ENCODE data around the gene PER3. TPM values are rescaled to one million over a fixed set of nuclear protein-coding genes. Genes with fewer than 3 reads are reported as not detected.
A peak's percentile ranks its signal among the peaks of the same experiment; 100 is the strongest.

PER3 gene
- total and polyA plus RNA-seq, 2 donors from 2014 or later, result 5.1 to 23.8 TPM

GRCh38 chr1:7767176-7767575, 16.9 kb upstream of the PER3 start:
- Histone ChIP-seq H3K27me3 (ENCODE audit: control insufficient read depth, insufficient read depth, low read length) (no peaks in the 10 kb centered on the region), H3K4me1 (ENCODE audit: control insufficient read depth in 2 of 3, insufficient read depth in 2 of 3, low read depth in 1 of 3, low read length in 3 of 3) (peaks cover 0 to 6% (median 2%) of the 10 kb centered on the region in 3 donors), H3K9ac (ENCODE audit: low read length in 3 of 3) (no peak overlapping the region), H3K36me3 (ENCODE audit: control insufficient read depth in 2 of 3, insufficient read depth in 3 of 3, low read length in 3 of 3) (no peaks in the 10 kb centered on the region), H3K27ac (ENCODE audit: low read depth in 2 of 2, low read length in 2 of 2) (no peak overlapping the region), H3K9me3 (ENCODE audit: control insufficient read depth in 2 of 3, insufficient read depth in 1 of 3, low read length in 3 of 3) (no peaks in the 10 kb centered on the region), H3K4me3 (ENCODE audit: low read length in 3 of 3) (no peak overlapping the region)
- no peak for TF ChIP-seq CTCF (IDR thresholded peaks at IDR 0.05; ENCODE audit: borderline replicate concordance, extremely low read depth, insufficient read depth)
- FAIRE-seq, result no peak
- intact Hi-C loops (cut with DNase I), result no loop called here
- DNase-seq, result no peak

- FAIRE-seq (no peak), DNase-seq (no peak)
- intact Hi-C loops (cut with DNase I), result no loop called here
- Histone ChIP-seq H3K4me3 (ENCODE audit: low read length in 3 of 3) (no peak overlapping the region), H3K9ac (ENCODE audit: low read length in 3 of 3) (no peak overlapping the region), H3K9me3 (ENCODE audit: control insufficient read depth in 2 of 3, insufficient read depth in 1 of 3, low read length in 3 of 3) (no peaks in the 10 kb centered on the region), H3K4me1 (ENCODE audit: control insufficient read depth in 2 of 3, insufficient read depth in 2 of 3, low read depth in 1 of 3, low read length in 3 of 3) (peaks cover 0 to 8% (median 4%) of the 10 kb centered on the region in 3 donors), H3K36me3 (ENCODE audit: control insufficient read depth in 2 of 3, insufficient read depth in 3 of 3, low read length in 3 of 3) (peaks cover 0 to 4% (median 0%) of the 10 kb centered on the region in 3 donors), H3K27ac (ENCODE audit: low read depth in 2 of 2, low read length in 2 of 2) (no peak overlapping the region), H3K27me3 (ENCODE audit: control insufficient read depth, insufficient read depth, low read length) (no peaks in the 10 kb centered on the region)
- no peak for TF ChIP-seq CTCF (IDR thresholded peaks at IDR 0.05; ENCODE audit: borderline replicate concordance, extremely low read depth, insufficient read depth)
Measured at GRCh38 chr1:7768583-7768982, 15.5 kb upstream of the PER3 start.

DNA sequence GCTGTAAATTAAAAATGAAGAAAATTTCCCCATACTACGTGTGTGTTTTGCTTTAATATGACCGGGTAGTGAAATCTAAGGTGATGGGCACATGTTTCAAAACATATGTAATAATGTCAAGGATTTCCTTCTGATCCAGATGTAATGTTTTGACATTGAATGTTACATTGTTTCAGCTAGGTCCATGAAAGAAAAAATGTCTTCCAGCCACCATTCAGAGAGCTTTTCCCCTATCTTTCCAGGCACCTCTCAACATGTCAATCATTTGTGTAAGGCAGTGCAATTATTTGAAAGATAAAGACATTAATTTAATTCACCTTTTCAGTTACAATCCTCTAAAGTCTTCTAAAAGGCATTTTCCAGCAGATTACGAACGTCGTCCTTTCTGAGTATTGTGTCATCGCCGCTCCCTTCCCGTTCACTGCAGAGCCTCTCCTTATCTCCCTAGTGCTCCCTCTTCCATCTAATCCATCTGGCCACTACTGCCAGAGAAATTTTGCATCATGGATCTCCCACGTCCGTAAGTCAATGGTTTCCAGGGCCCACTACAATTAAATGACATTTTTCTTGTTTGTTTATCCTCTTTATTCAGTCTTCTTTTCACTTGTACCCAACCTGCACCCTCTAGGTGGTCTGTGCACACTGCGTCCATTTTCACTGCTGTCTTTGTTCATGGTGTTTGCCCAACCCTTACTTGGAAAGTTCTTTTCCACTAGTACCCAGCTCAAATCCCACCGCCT, 14.2 kb upstream of the PER3 start:
- no peak for TF ChIP-seq CTCF (IDR thresholded peaks at IDR 0.05; ENCODE audit: borderline replicate concordance, extremely low read depth, insufficient read depth)
- peak overlapping the region in 2 of 3 donors; percentile 73 to 98 for H3K4me3 ChIP-seq (ENCODE audit: low read length in 3 of 3)
- no peak for FAIRE-seq
- no peaks in the 10 kb centered on the region for H3K9me3 ChIP-seq (ENCODE audit: control insufficient read depth in 2 of 3, insufficient read depth in 1 of 3, low read length in 3 of 3)
- H3K27me3 ChIP-seq (ENCODE audit: control insufficient read depth, insufficient read depth, low read length), result no peaks in the 10 kb centered on the region
- no peak for DNase-seq
- peaks cover 0 to 8% (median 4%) of the 10 kb centered on the region in 3 donors for H3K4me1 ChIP-seq (ENCODE audit: control insufficient read depth in 2 of 3, insufficient read depth in 2 of 3, low read depth in 1 of 3, low read length in 3 of 3)
- intact Hi-C loops (cut with DNase I), result no loop called here
- no peak overlapping the region for H3K9ac ChIP-seq (ENCODE audit: low read length in 3 of 3)
- no peak overlapping the region for H3K27ac ChIP-seq (ENCODE audit: low read depth in 2 of 2, low read length in 2 of 2)
- peaks cover 0 to 5% (median 3%) of the 10 kb centered on the region in 3 donors for H3K36me3 ChIP-seq (ENCODE audit: control insufficient read depth in 2 of 3, insufficient read depth in 3 of 3, low read length in 3 of 3)
